Subcutaneous adipose tissue (tissue), 4 donors: Measurements from ENCODE around the gene ZNF683. TPM values are rescaled to one million over a fixed set of nuclear protein-coding genes. Genes with fewer than 3 reads are reported as not detected.

Source experiments
- CTCF ChIP-seq: fragments of 450-650 bp; IDR thresholded peaks from one replicate; pipeline ENCODE4 v1.5.1; 2016; ENCODE audit warnings: low read depth, mild to moderate bottlenecking, control low read depth, antibody characterized with exemption, moderate library complexity
- total RNA-seq, 4 donors: library from RNA; depleted of rRNA; stranded (reverse); fragments of >200 nt; gene quantifications; one replicate each; pipeline ENCODE4 v1.1.0, GENCODE V29; 2016

Gene ZNF683
- total RNA-seq, 4 donors from 2014 or later, result not detected

GRCh38 chr1:26370591-26371382, 1.8 kb downstream of the ZNF683 start:
- TF ChIP-seq CTCF, result no peak

DNA sequence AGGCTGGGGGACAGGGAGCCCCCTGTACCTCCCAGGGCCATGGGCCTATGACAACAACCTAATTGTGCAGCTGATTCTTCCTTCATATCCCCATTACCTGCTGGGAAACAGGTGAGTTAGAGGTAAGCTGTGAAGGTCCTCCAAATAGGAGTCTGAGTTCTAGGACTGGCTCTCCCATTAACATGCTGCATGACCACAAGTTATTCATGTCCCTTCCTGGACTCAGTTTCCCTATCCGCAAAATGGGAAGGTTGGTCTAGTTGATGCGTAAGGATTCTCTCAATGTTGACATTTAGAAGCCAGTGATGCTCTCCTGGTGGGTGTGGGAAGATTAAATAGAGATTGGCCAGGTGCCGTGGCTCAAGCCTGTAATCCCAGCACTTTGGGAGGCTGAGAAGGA, 4.1 kb downstream of the ZNF683 start:
- TF ChIP-seq CTCF, result no peak

DNA sequence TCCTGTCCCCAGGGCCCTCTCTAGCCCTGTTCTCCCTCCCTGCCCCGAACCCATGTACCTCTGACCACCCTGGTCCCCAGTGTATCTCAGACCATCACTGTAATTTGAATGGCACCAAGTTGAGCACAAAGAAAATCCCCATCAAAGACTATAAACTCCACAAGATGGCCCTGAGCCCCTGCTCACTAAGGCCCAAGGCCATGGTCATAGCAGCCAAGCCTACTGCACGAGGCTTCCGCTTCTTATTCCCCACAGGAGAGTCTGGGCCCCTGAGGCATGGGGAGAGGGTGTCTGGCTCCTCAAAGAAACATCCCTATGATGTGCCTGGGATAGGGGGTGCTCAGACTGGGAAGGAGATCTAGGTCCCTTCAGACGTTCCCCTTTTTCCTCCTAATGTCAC, 4.5 kb downstream of the ZNF683 start:
- TF ChIP-seq CTCF, result no peak

DNA sequence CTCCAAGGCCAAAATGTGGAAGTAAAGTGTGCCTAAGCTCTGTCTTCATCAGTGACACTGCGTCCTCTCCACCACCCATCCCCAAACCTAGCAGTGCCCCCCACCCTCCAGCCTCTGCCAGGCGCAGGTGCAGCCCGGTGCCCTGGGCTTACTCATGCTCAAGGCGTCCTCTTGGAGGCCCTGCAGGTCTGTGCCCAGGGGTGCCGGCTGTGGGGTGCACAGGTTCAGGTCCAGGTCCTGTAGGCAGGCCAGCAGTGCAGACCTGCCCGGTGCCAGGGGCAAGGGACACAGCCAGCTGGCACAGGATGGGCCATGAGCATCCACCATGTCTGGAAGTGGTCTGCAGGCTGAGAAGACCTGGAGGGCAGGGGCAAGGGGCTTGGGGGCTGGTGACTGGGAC, 5.1 kb downstream of the ZNF683 start:
- no peak for TF ChIP-seq CTCF

DNA sequence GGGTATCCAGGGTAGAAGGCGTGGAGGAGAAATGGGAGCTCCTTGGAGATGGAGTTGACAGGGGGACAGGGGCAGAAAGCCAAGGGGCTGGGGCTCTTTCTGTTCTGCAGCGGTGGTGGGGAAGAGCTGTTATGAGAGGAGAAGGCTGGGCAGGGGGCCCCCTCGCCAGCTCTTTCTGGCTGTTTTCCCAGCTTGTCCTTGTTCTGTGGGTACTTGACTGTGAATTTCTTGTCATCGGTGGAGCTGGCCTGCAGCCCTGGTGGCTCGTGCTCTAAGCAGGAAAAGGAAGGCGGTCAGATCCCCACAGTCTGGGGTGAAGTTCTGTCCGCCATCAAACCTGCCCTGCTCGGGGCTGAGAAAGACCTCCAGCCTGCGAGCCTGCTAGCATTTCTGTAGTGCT, 7.6 kb downstream of the ZNF683 start:
- no peak for TF ChIP-seq CTCF

DNA sequence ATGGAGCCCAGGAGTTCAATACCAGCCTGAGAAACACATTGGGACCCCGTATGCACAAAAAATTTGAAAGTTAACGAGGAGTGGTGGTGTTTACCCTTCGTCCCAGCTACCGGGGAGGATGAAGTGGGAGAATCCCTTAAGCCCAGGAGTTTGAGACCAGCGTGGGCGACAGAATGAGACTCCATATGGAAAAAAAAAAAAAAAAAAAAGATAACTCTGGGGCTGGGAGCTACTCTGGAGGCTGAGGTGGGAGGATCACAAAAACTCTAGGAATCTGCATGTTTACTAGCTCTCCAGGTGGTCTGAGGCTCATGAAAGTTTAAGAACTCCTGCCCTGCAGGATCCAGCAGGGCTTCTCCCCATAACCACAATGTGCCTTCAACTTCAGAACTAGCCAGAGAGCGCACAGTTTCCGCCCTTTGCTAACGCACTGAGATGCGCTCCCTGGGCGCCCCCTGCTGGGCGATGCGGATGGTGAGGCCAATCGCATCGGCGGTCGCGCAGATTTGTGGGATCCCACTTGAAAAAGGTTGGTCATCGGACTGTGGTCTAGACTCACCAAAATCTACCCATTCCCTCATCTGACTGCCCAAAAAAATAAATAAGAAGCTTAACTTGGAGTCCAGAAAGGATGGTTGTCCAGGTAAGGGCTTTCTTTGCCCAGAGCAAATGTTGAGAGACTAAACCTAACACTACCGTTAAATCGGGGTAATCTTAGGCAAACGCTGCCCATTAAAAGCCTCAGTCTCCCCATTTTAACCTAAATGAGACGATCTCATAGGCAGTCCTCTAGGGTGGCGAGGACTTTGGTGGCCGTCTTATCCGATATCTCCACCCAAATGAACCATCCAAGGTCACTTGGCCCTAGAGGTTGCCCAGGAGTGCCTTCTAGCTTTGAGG, 8.8 kb downstream of the ZNF683 start:
- no peak for TF ChIP-seq CTCF

DNA sequence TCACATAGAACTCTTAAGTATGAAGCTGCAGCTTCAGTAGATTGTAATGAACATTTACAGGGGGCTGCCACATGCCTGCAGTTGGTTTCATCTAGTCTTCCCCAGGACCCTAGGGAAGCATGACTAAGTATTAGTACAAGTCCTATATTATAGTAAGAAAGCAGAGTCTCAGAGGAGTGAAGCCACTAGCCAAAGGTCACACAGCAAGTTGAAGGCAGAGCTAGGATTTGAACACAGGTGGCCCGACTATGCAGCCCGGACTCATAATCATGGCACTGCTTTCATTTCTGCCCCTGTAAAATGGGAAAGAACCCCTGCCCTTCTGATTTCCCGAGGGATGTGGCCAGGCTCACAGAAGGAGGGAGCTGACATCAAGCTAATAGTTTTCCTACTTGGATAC, 10.2 kb downstream of the ZNF683 start:
- TF ChIP-seq CTCF, result no peak
